Endothelial cell of umbilical vein (primary cell): ENCODE measurements around the gene RIMS4. TPM values are rescaled to one million over a fixed set of nuclear protein-coding genes. Genes with fewer than 3 reads are reported as not detected.

ENCODE experiments used
- BruUV-seq: library from RNA; stranded (reverse); fragments of 400-500 nt; replicated peaks from 2 replicates; lab custom pipeline; 2021; lab: Mats Ljungman, UMichigan
- CTCF ChIA-PET: fragments of 300-600, 350-600 bp; sonication (Branson Sonifier 250); formaldehyde crosslinking; loops from one replicate; lab custom pipeline; 2021; ENCODE audit warnings: antibody characterized with exemption, inconsistent platforms; lab: Charles Lee
- POLR2A ChIA-PET: fragments of 300-600, 350-600 bp; sonication (Branson Sonifier 250); formaldehyde crosslinking; loops from one replicate; lab custom pipeline; 2021; ENCODE audit warnings: antibody characterized with exemption, inconsistent platforms; lab: Charles Lee
- DNase-seq: peaks from one replicate; pipeline ENCODE4 v3.0.0-alpha.2; 2011; ENCODE audit warnings: low read depth, low spot score
- FAIRE-seq: peaks from 2 replicates; lab custom pipeline; 2011; peaks lifted over from hg19 to GRCh38; lab: Jason Lieb, UNC
- H2AFZ ChIP-seq: 2 replicates; pipeline ENCODE4 v1.6.0; 2012; ENCODE audit warnings: low read depth, low read length, control low read depth, inconsistent platforms
- H3K27ac ChIP-seq: 2 replicates; pipeline ENCODE4 v1.5.1; 2011; ENCODE audit warnings: low read depth, mild to moderate bottlenecking, control low read depth, low read length, moderate library complexity; ENCODE audit not compliant: insufficient read depth
- H3K27me3 ChIP-seq, 2 experiments: 2 replicates each; pipeline versions ENCODE4 v1.6.0 to v1.6.1; 2011; ENCODE audit warnings: low read length in 2 of 2, mixed read lengths in 1 of 2; ENCODE audit not compliant: control insufficient read depth in 2 of 2, insufficient read depth in 2 of 2
- H3K36me3 ChIP-seq, 2 experiments: 2 replicates in 1 of 2; 3 replicates in 1 of 2; pipeline ENCODE4 v1.5.1; 2011; ENCODE audit warnings: low read length in 2 of 2, mild to moderate bottlenecking in 1 of 2, moderate library complexity in 1 of 2; ENCODE audit not compliant: control insufficient read depth in 2 of 2, insufficient read depth in 2 of 2; ENCODE audit errors: extremely low read depth in 1 of 2
- H3K4me1 ChIP-seq: 3 replicates; pipeline ENCODE4 v1.5.1; 2011; ENCODE audit warnings: mild to moderate bottlenecking, low read length; ENCODE audit not compliant: control insufficient read depth, insufficient read depth; ENCODE audit errors: extremely low read depth
- H3K4me2 ChIP-seq: 2 replicates; pipeline ENCODE4 v1.6.1; 2011; ENCODE audit warnings: low read length, control low read depth, mixed read lengths; ENCODE audit not compliant: insufficient read depth
- H3K4me3 ChIP-seq, 3 experiments: fragments of 200-600 bp in 1 of 3; sonication (generic), shearing (Covaris generic) in 1 of 3; replicated peaks in 1 of 3; 2 replicates each; pipeline ENCODE4 v1.5.1; 2011 to 2016; ENCODE audit warnings: control low read depth in 3 of 3, low read length in 3 of 3, mild to moderate bottlenecking in 2 of 3, inconsistent platforms in 1 of 3, low read depth in 1 of 3, moderate library complexity in 1 of 3; ENCODE audit not compliant: insufficient read depth in 1 of 3
- H3K79me2 ChIP-seq: 2 replicates; pipeline ENCODE4 v1.6.0; 2012; ENCODE audit warnings: low read length, inconsistent platforms; ENCODE audit not compliant: control insufficient read depth, insufficient read depth
- H3K9ac ChIP-seq: replicated peaks from 2 replicates; pipeline ENCODE3; 2011; ENCODE audit warnings: low read length, control low read depth; ENCODE audit not compliant: insufficient read depth; ENCODE audit errors: extremely low read depth
- H3K9me1 ChIP-seq: replicated peaks from 3 replicates; pipeline ENCODE4 v1.6.0; 2011; ENCODE audit warnings: mild to moderate bottlenecking, low read length; ENCODE audit not compliant: control insufficient read depth, insufficient read depth; ENCODE audit errors: extremely low read depth
- H3K9me3 ChIP-seq: replicated peaks from 2 replicates; pipeline ENCODE4 v1.5.1; 2012; ENCODE audit warnings: low read length, inconsistent platforms; ENCODE audit not compliant: control insufficient read depth, insufficient read depth
- H4K20me1 ChIP-seq: replicated peaks from 2 replicates; pipeline ENCODE3; 2011; ENCODE audit warnings: mild to moderate bottlenecking, low read length; ENCODE audit not compliant: control insufficient read depth, insufficient read depth; ENCODE audit errors: extremely low read depth
- EZH2 ChIP-seq: IDR thresholded peaks from 2 replicates; pipeline ENCODE4 v1.6.1; 2012; ENCODE audit warnings: borderline replicate concordance, low read depth, mild to moderate bottlenecking, moderate library complexity, low read length, inconsistent platforms; ENCODE audit not compliant: severe bottlenecking
- FOS ChIP-seq: IDR thresholded peaks from 2 replicates; pipeline ENCODE4 v1.6.1; 2011; ENCODE audit warnings: mild to moderate bottlenecking, low read length, moderate library complexity, borderline replicate concordance; ENCODE audit not compliant: insufficient read depth
- GATA2 ChIP-seq: IDR thresholded peaks from 2 replicates; pipeline ENCODE4 v1.7.0; 2011; ENCODE audit warnings: low read depth, mild to moderate bottlenecking, moderate library complexity, mixed read lengths, low read length; ENCODE audit not compliant: insufficient read length, insufficient read depth
- JUN ChIP-seq: IDR thresholded peaks from 2 replicates; pipeline ENCODE4 v1.6.1; 2011; ENCODE audit warnings: borderline replicate concordance, low read depth; ENCODE audit not compliant: insufficient read length, insufficient read depth
- MYC ChIP-seq: IDR thresholded peaks from one replicate; pipeline ENCODE4 v1.6.1; 2011; ENCODE audit warnings: mild to moderate bottlenecking, low read depth, low read length
- POLR2A ChIP-seq: IDR thresholded peaks from 2 replicates; pipeline ENCODE4 v1.6.1; 2012; ENCODE audit warnings: low read depth, mild to moderate bottlenecking, control low read depth, low read length
- POLR2AphosphoS5 ChIP-seq: IDR thresholded peaks from 2 replicates; pipeline ENCODE4 v1.6.1; 2012; ENCODE audit warnings: low read depth, mild to moderate bottlenecking, control low read depth, low read length, moderate library complexity; ENCODE audit not compliant: insufficient read depth
- dilution Hi-C: fragments of 300-500 bp; cut with MboI; formaldehyde crosslinking; loops from one replicate; pipeline ENCODE4 v1.15.0; 2019; ENCODE audit warnings: low sequenced_read_pairs; ENCODE audit not compliant: extremely low pct_ligation_motif_present
- intact Hi-C: fragments of 100-400 bp; cut with micrococcal nuclease; formaldehyde crosslinking; loops from one replicate; pipeline ENCODE4 v1.10.0; 2022
- polyA plus RNA-seq, 4 experiments: library from polyadenylated mRNA; depleted of rRNA in 3 of 4; stranded (reverse) in 3 of 4; unstranded in 1 of 4; fragments of >200 nt; gene quantifications; 2 replicates each; pipeline versions ENCODE4 v1.2.1 to v1.2.3, GENCODE V29; 2011 to 2012; ENCODE audit warnings: missing spikeins in 1 of 4
- total RNA-seq: library from RNA; stranded (reverse); gene quantifications from 2 replicates; pipeline ENCODE4 v1.2.3, GENCODE V29; 2021
- TF ChIP-seq, protein P1 (sequence below), 2 donors: IDR thresholded peaks; 1 replicate in 1 of 2; 2 replicates in 1 of 2; pipeline ENCODE4 v1.5.1; 2011; ENCODE audit warnings: low read length in 2 of 2, mild to moderate bottlenecking in 2 of 2, moderate library complexity in 2 of 2, control low read depth in 1 of 2, inconsistent platforms in 1 of 2, low read depth in 1 of 2; ENCODE audit not compliant: insufficient read depth in 1 of 2; ENCODE audit errors: extremely low read depth in 1 of 2
- TF ChIP-seq, protein P2 (sequence below): IDR thresholded peaks from 2 replicates; pipeline ENCODE4 v1.6.1; 2011; ENCODE audit not compliant: insufficient read depth, insufficient read length

RIMS4 gene
- total and polyA plus RNA-seq, 2 donors (not counting 3 experiments of a cell fraction or from before 2014, with no cell fraction given) = not detected

DNA sequence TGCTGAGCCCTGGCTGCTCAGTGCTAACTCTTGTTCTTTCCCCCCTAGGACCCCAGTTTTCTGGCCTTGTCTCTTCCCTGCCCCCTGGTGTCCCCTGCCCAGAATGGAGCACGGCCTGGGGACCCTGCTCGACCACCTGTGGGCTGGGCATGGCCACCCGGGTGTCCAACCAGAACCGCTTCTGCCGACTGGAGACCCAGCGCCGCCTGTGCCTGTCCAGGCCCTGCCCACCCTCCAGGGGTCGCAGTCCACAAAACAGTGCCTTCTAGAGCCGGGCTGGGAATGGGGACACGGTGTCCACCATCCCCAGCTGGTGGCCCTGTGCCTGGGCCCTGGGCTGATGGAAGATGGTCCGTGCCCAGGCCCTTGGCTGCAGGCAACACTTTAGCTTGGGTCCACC is 83.3 kb downstream of the RIMS4 start:
- H4K20me1 ChIP-seq = no peaks in the 10 kb centered on the region
- peaks cover 16% of the 10 kb centered on the region for H3K4me1 ChIP-seq
- no TSS peak for BruUV-seq
- H3K27ac ChIP-seq = no peak overlapping the region
- DNase-seq = no peak
- dilution Hi-C loops = no loop called here
- intact Hi-C loops = no loop called here
- no peak overlapping the region for H3K4me2 ChIP-seq
- ChIA-PET POLR2A (no interaction called here), CTCF (no interaction called here)
- no peaks in the 10 kb centered on the region for H3K79me2 ChIP-seq
- H3K36me3 ChIP-seq = no peaks in the 10 kb centered on the region
- no peak overlapping the region for H2AFZ ChIP-seq
- no peak for TF ChIP-seq JUN
- no peak for TF ChIP-seq POLR2AphosphoS5
- TF ChIP-seq, protein P1, sequence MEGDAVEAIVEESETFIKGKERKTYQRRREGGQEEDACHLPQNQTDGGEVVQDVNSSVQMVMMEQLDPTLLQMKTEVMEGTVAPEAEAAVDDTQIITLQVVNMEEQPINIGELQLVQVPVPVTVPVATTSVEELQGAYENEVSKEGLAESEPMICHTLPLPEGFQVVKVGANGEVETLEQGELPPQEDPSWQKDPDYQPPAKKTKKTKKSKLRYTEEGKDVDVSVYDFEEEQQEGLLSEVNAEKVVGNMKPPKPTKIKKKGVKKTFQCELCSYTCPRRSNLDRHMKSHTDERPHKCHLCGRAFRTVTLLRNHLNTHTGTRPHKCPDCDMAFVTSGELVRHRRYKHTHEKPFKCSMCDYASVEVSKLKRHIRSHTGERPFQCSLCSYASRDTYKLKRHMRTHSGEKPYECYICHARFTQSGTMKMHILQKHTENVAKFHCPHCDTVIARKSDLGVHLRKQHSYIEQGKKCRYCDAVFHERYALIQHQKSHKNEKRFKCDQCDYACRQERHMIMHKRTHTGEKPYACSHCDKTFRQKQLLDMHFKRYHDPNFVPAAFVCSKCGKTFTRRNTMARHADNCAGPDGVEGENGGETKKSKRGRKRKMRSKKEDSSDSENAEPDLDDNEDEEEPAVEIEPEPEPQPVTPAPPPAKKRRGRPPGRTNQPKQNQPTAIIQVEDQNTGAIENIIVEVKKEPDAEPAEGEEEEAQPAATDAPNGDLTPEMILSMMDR (IDR thresholded peaks at IDR 0.05; ENCODE audit: extremely low read depth in 1 of 2, insufficient read depth in 1 of 2, low read depth in 1 of 2, low read length in 2 of 2) = no peak
- TF ChIP-seq EZH2 = no peak
- no peak for FAIRE-seq
- H3K9ac ChIP-seq = no peak overlapping the region
- no peak overlapping the region for H3K4me3 ChIP-seq
- H3K9me1 ChIP-seq = no peaks in the 10 kb centered on the region
- H3K27me3 ChIP-seq = no peaks in the 10 kb centered on the region
- no peaks in the 10 kb centered on the region for H3K9me3 ChIP-seq

DNA sequence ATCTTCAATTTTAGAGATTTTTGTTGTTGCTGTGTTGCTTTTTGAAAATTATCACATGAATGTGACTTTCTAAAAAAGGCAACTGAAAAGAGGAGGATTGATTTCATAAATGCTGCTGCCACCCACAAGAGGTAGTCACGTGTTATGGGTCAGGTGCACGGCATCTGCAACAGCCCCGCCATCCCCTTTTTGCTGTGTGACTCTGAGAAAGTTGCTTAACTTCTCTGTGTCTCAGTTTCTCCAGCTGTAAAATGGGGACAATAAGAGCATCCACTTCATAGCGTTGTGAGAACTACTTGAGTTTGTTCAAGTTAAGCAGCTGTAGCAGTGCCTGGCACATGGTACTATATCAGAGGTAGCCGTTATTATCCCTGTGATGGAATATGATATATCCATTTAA is 84.5 kb downstream of the RIMS4 start:
- TF ChIP-seq FOS (no peak), MYC (no peak), POLR2AphosphoS5 (no peak), EZH2 (no peak), GATA2 (no peak), JUN (no peak), POLR2A (no peak)
- TF ChIP-seq, protein P2, sequence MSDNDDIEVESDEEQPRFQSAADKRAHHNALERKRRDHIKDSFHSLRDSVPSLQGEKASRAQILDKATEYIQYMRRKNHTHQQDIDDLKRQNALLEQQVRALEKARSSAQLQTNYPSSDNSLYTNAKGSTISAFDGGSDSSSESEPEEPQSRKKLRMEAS = no peak
- TF ChIP-seq, protein P1 (IDR thresholded peaks at IDR 0.05; ENCODE audit: extremely low read depth in 1 of 2, insufficient read depth in 1 of 2, low read depth in 1 of 2, low read length in 2 of 2) = no peak
- H3K9me1 ChIP-seq = no peaks in the 10 kb centered on the region
- H3K27ac ChIP-seq = no peak overlapping the region
- no TSS peak for BruUV-seq
- ChIA-PET CTCF (no interaction called here), POLR2A (no interaction called here)
- no peak for FAIRE-seq
- no peaks in the 10 kb centered on the region for H3K79me2 ChIP-seq
- H3K4me3 ChIP-seq = no peak overlapping the region
- H3K27me3 ChIP-seq = no peaks in the 10 kb centered on the region
- no peak overlapping the region for H2AFZ ChIP-seq
- no peaks in the 10 kb centered on the region for H3K36me3 ChIP-seq
- peaks cover 22% of the 10 kb centered on the region for H3K4me1 ChIP-seq
- H3K9me3 ChIP-seq = no peaks in the 10 kb centered on the region
- DNase-seq = no peak
- H3K4me2 ChIP-seq = no peak overlapping the region
- H4K20me1 ChIP-seq = no peaks in the 10 kb centered on the region
- no peak overlapping the region for H3K9ac ChIP-seq
- dilution Hi-C loops = no loop called here
- intact Hi-C loops = no loop called here
